Measurements from ENCODE around the gene TTC1. TPM values are rescaled to one million over a fixed set of nuclear protein-coding genes. Genes with fewer than 3 reads are reported as not detected.

The TTC1 gene, protein sequence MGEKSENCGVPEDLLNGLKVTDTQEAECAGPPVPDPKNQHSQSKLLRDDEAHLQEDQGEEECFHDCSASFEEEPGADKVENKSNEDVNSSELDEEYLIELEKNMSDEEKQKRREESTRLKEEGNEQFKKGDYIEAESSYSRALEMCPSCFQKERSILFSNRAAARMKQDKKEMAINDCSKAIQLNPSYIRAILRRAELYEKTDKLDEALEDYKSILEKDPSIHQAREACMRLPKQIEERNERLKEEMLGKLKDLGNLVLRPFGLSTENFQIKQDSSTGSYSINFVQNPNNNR
- total RNA-seq = 10 to 100 TPM; 39.9 to 67.9 (median 56.3) TPM

DNA sequence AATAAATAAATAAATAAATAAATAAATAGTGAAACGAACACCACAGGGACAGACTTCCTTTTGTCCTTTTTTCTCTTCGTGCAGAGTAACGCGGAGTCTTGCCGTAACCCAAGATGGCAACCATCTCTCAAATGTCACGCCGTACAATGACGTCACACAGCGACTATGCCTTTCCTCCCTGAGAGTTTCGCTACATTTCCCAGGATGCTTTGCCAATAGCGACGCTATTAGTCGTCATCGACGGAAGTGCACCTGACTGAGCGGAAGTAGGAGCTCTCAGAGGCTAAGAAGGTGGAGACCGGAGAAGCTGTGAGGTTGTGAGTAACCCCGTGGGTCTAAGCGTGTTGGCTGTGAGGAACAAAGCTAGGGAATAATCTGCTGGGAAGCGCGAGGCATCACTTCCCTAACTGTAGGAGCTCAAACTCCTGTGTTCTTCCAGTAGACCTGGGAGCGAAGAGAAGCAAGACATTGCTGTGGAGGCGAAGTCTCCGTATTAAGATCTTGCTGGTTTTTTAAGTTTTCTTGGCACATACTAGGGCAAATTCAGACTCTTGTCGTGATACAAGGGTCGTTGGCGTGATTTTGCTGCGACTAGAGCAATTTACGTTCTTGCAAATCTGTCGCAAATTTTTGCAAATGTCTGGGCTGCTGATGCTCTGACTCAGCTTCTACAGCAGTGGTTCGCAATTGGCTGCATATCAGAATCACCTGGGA is at the start of gene TTC1:
TTC1 (plus strand) TSS at position 263 of the 714 bp plus-strand sequence. CDS start 1,390 bp downstream, outside the sequence.
- Histone ChIP-seq H3K9me3 (no peaks in the 10 kb centered on the region), H3K27me3 (no peaks in the 10 kb centered on the region), H3K4me1 (peaks cover 10 to 20% of the 10 kb centered on the region in 2 donors), H3K4me3 (peak within 1 kb of the TSS; percentile 72 to 92 (median 82)), H3K36me3 (peaks cover 0 to 22% of the 10 kb centered on the region in 2 donors), H3K27ac (peak within 1 kb of the TSS; percentile 84 to 88 (median 86))
- peak; percentile 95 for DNase-seq
- peak; percentile 100 for ATAC-seq
- intact Hi-C loops (cut with DNase I; ENCODE audit: low total_unique reads) = loop anchor here (1.0 to 2.0 kb wide), 2 partner anchors 110 to 746 kb away; partner anchors contain the start of genes PWWP2A and UBLCP1
- in situ Hi-C loops (cut with MboI; ENCODE audit: low sequenced_read_pairs in 4 of 4) = no loop called here
- TF ChIP-seq, protein P1, sequence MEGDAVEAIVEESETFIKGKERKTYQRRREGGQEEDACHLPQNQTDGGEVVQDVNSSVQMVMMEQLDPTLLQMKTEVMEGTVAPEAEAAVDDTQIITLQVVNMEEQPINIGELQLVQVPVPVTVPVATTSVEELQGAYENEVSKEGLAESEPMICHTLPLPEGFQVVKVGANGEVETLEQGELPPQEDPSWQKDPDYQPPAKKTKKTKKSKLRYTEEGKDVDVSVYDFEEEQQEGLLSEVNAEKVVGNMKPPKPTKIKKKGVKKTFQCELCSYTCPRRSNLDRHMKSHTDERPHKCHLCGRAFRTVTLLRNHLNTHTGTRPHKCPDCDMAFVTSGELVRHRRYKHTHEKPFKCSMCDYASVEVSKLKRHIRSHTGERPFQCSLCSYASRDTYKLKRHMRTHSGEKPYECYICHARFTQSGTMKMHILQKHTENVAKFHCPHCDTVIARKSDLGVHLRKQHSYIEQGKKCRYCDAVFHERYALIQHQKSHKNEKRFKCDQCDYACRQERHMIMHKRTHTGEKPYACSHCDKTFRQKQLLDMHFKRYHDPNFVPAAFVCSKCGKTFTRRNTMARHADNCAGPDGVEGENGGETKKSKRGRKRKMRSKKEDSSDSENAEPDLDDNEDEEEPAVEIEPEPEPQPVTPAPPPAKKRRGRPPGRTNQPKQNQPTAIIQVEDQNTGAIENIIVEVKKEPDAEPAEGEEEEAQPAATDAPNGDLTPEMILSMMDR (IDR thresholded peaks at IDR 0.05 in 4 of 5, conservative IDR thresholded peaks at IDR 0.05 in 1 of 5) = no peak
- TF ChIP-seq POLR2A (IDR thresholded peaks at IDR 0.05) = peak; percentile 74 to 89

DNA sequence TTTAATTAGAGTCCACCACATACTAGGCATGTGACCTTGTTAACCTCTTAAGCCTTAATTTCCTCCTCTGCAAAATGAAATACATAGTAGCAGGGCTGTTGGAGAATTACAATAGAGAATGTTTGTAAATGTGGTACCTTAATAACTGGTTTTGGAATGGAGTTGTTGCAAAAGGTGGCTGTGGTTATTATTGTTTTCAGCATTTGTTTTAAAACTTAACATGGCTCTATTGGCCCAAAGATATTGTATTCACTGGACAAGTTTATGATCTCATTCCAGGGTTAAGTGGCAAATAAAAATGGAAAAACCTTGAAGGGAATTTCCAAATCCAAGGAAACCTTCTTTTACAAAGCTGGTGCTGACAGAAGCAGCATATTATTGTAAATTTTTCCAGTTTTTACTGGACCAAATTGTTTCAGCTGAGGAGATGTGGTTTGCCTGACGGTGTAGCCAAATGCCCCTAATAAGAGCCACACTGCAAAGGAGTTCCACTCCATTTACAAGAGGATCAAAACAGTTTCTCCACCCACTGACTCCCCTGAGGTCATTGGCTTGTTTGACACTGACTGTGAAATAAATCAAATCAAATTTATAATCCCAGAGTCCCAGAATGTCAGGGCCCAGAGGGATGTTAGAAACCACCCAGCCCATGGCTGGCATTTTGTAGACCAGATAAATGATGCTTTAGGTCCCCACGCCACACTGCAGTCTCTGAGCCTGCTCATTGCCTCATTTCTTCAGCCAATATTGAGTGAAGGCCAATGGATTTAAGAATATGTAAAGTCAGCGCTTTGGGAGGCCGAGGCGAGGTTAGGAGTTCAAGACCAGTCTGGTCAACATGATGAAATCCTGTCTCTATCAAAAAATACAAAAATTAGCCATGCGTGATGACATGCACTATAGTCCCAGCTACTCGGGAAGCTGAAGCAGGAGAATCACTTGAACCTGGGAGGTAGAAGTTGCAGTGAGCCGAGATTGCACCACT is 47.5 kb upstream of the TTC1 start:
- TF ChIP-seq, protein P1 (IDR thresholded peaks at IDR 0.05 in 4 of 5, conservative IDR thresholded peaks at IDR 0.05 in 1 of 5) = no peak
- no peak for TF ChIP-seq POLR2A (IDR thresholded peaks at IDR 0.05)
- Histone ChIP-seq H3K27me3 (no peaks in the 10 kb centered on the region), H3K36me3 (no peaks in the 10 kb centered on the region), H3K9me3 (no peaks in the 10 kb centered on the region), H3K4me3 (no peak overlapping the region), H3K4me1 (no peaks in the 10 kb centered on the region), H3K27ac (no peak overlapping the region)
- no peak for DNase-seq
- in situ Hi-C loops (cut with MboI; ENCODE audit: low sequenced_read_pairs in 4 of 4) (no loop called here), intact Hi-C loops (cut with DNase I; ENCODE audit: low total_unique reads) (no loop called here)
- ATAC-seq = no peak

DNA sequence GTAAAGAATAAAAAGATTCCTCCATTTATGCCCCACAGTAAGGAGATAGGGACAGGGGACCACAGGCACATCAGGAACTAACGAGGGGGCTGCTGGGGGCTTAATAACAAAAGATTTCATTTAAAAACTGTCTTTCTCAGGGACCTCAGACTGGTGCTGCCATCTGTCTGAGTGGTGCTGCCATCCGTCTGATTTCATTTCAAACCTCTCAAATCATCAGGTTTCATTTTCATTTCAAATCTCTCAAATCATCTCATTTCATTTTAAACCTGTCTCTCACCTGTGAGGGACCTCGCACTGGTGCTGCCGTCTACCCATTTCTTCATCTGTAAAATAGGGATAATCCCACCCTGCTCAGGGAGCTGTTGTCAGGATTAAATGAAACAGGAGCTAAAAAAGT is 46.7 kb upstream of the TTC1 start:
- in situ Hi-C loops (cut with MboI; ENCODE audit: low sequenced_read_pairs in 4 of 4) = no loop called here
- no peaks in the 10 kb centered on the region for H3K27me3 ChIP-seq
- TF ChIP-seq, protein P1 (IDR thresholded peaks at IDR 0.05 in 4 of 5, conservative IDR thresholded peaks at IDR 0.05 in 1 of 5) = no peak
- no peak for TF ChIP-seq POLR2A (IDR thresholded peaks at IDR 0.05)
- DNase-seq (no peak), ATAC-seq (no peak)
- H3K9me3 ChIP-seq = no peaks in the 10 kb centered on the region
- no peaks in the 10 kb centered on the region for H3K4me1 ChIP-seq
- no peak overlapping the region for H3K4me3 ChIP-seq
- intact Hi-C loops (cut with DNase I; ENCODE audit: low total_unique reads) = no loop called here
- no peaks in the 10 kb centered on the region for H3K36me3 ChIP-seq
- no peak overlapping the region for H3K27ac ChIP-seq

DNA sequence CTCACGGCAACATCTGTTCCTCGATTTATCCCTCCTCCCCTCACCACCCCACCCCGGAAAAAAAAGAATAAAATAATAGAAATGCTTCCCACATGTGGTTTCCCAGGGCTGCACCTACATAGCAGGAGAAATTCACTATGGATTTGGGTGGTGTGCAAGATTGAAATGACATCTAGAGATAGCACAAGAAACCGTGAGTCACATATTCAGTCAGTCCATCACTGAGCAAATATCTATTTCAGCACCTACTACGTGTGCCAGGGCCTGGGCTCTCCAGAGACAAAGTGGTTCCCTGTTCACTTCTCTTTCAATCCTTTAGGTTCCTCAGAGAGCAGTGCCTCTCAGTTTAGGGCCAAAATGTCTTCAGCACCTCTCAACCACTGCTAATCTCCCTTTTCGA is 45.0 kb upstream of the TTC1 start:
- H3K36me3 ChIP-seq = no peaks in the 10 kb centered on the region
- ATAC-seq (no peak), DNase-seq (no peak)
- no peaks in the 10 kb centered on the region for H3K4me1 ChIP-seq
- H3K9me3 ChIP-seq = no peaks in the 10 kb centered on the region
- no peak overlapping the region for H3K27ac ChIP-seq
- no peak for TF ChIP-seq POLR2A (IDR thresholded peaks at IDR 0.05)
- TF ChIP-seq, protein P1 (IDR thresholded peaks at IDR 0.05 in 4 of 5, conservative IDR thresholded peaks at IDR 0.05 in 1 of 5) = no peak
- in situ Hi-C loops (cut with MboI; ENCODE audit: low sequenced_read_pairs in 4 of 4) = no loop called here
- H3K4me3 ChIP-seq = no peak overlapping the region
- H3K27me3 ChIP-seq = no peaks in the 10 kb centered on the region
- intact Hi-C loops (cut with DNase I; ENCODE audit: low total_unique reads) = no loop called here

All from gastrocnemius medialis (tissue), 4 donors.